ENCODE results near the gene ARHGAP45.

Gene ARHGAP45

GRCh38 chr19:1039646-1040475 lies 27.1 kb upstream of the ARHGAP45 start, which contains the start of gene ABCA7:
Gene ABCA7, plus strand, starts transcription at chr19:1040107. Its CDS starts 1,255 bp downstream, at chr19:1041362.
- DNase-seq = peak; percentile 27 to 97 (median 86)

- peak; percentile 18 to 94 (median 76) for DNase-seq
Measured at GRCh38 chr19:1040476-1041271, 26.3 kb upstream of the ARHGAP45 start.

GRCh38 chr19:1041272-1041834 lies 25.6 kb upstream of the ARHGAP45 start:
- no peak for DNase-seq

GRCh38 chr19:1041835-1042685 lies 24.9 kb upstream of the ARHGAP45 start:
- no peak for DNase-seq

- no peak for DNase-seq
Measured at GRCh38 chr19:1042689-1043511, 24.1 kb upstream of the ARHGAP45 start.

GRCh38 chr19:1045247-1045603 lies 21.7 kb upstream of the ARHGAP45 start:
- DNase-seq = no peak

GRCh38 chr19:1046117-1046626 lies 20.8 kb upstream of the ARHGAP45 start:
- DNase-seq = no peak

GRCh38 chr19:1046836-1047695 lies 19.9 kb upstream of the ARHGAP45 start:
- no peak for DNase-seq

GRCh38 chr19:1047696-1048147 lies 19.2 kb upstream of the ARHGAP45 start:
- DNase-seq = no peak

- DNase-seq = no peak
Measured at GRCh38 chr19:1049106-1049505, 17.9 kb upstream of the ARHGAP45 start.

- DNase-seq = no peak
Measured at GRCh38 chr19:1049800-1050199, 17.2 kb upstream of the ARHGAP45 start.

GRCh38 chr19:1050989-1051788 lies 15.8 kb upstream of the ARHGAP45 start:
- no peak for DNase-seq

- no peak for DNase-seq
Measured at GRCh38 chr19:1051791-1052190, 15.2 kb upstream of the ARHGAP45 start.

GRCh38 chr19:1052349-1052975 lies 14.5 kb upstream of the ARHGAP45 start:
- DNase-seq = no peak

- no peak for DNase-seq
Measured at GRCh38 chr19:1053176-1054101, 13.5 kb upstream of the ARHGAP45 start.

All from amygdala (tissue), 56 donors.